HepG2 (cell line): ENCODE results near the gene CPXM1. TPM values are rescaled to one million over a fixed set of nuclear protein-coding genes. Genes with fewer than 3 reads are reported as not detected.

ENCODE experiments used
- ATAC-seq: fragments of 200-7000 bp; cut with Tn5 transposase; 3 replicates; pipeline ENCODE4 v1.9.1; 2020; ENCODE audit warnings: mild to moderate bottlenecking, moderate library complexity
- BruUV-seq: library from RNA; stranded (reverse); fragments of 400-500 nt; replicated peaks from 2 replicates; lab custom pipeline; 2021; lab: Mats Ljungman, UMichigan
- CTCF ChIA-PET: fragments of 300-600 bp; formaldehyde crosslinking; extraction: SDS; loops from one replicate; lab custom pipeline; 2021; ENCODE audit warnings: low total read pairs, inconsistent platforms, low intra/inter-chr PET ratio; lab: Yijun Ruan, JAX
- POLR2A ChIA-PET: fragments of 350-600 bp; sonication (Branson Sonifier 250); formaldehyde crosslinking; loops from one replicate; lab custom pipeline; 2020; ENCODE audit warnings: antibody characterized with exemption, inconsistent platforms; lab: Yijun Ruan, JAX
- DNase-seq: peaks from one replicate; pipeline ENCODE4 v3.0.0-alpha.2; 2015; ENCODE audit warnings: low spot score
- FAIRE-seq: peaks from 3 replicates; lab custom pipeline; 2011; peaks lifted over from hg19 to GRCh38; lab: Jason Lieb, UNC
- H2AFZ ChIP-seq: one replicate; pipeline ENCODE4 v1.6.1; 2011; ENCODE audit warnings: low read length, inconsistent platforms
- H3K27ac ChIP-seq: fragments of 300-600 bp; 3 replicates; pipeline ENCODE4 v1.8.0; 2011; ENCODE audit warnings: mixed run types, mild to moderate bottlenecking, mixed read lengths, low read length, inconsistent platforms; ENCODE audit not compliant: insufficient read depth; ENCODE audit errors: extremely low read length
- H3K27me3 ChIP-seq, 2 experiments: fragments of 200-600 bp in 1 of 2; 2 replicates in 1 of 2; 3 replicates in 1 of 2; pipeline versions ENCODE4 v1.6.0 to v1.8.0; 2011; ENCODE audit warnings: low read length in 2 of 2, mild to moderate bottlenecking in 2 of 2, moderate library complexity in 2 of 2, inconsistent platforms in 1 of 2; ENCODE audit not compliant: insufficient read depth in 2 of 2, control insufficient read depth in 1 of 2
- H3K36me3 ChIP-seq, 2 experiments: fragments of 200-600 bp in 1 of 2; replicated peaks in 1 of 2; 2 replicates in 1 of 2; 3 replicates in 1 of 2; pipeline versions ENCODE4 v1.5.1 to v1.8.0; 2011; ENCODE audit warnings: low read length in 2 of 2, inconsistent platforms in 1 of 2; ENCODE audit not compliant: insufficient read depth in 2 of 2, control insufficient read depth in 1 of 2
- H3K4me1 ChIP-seq: 2 replicates; pipeline ENCODE4 v1.5.1; 2012; ENCODE audit warnings: low read length, inconsistent platforms; ENCODE audit not compliant: insufficient read depth
- H3K4me2 ChIP-seq: 2 replicates; pipeline ENCODE4 v1.6.0; 2011; ENCODE audit warnings: low read depth, low read length, inconsistent platforms
- H3K4me3 ChIP-seq, 3 experiments: fragments of 200-600 bp in 1 of 3; sonication (generic), shearing (Covaris generic) in 1 of 3; replicated peaks in 1 of 3; 2 replicates each; pipeline ENCODE4 v1.5.1; 2011 to 2016; ENCODE audit warnings: low read length in 3 of 3, inconsistent platforms in 2 of 3, low read depth in 2 of 3, mild to moderate bottlenecking in 2 of 3, control low read depth in 1 of 3, mixed read lengths in 1 of 3; ENCODE audit not compliant: insufficient read depth in 1 of 3
- H3K79me2 ChIP-seq: one replicate; pipeline ENCODE4 v1.6.1; 2011; ENCODE audit warnings: low read length, inconsistent platforms; ENCODE audit not compliant: insufficient read depth
- H3K9ac ChIP-seq: 2 replicates; pipeline ENCODE4 v1.6.0; 2011; ENCODE audit warnings: mild to moderate bottlenecking, low read depth, low read length, inconsistent platforms; ENCODE audit not compliant: insufficient read depth
- H3K9me3 ChIP-seq: 2 replicates; pipeline ENCODE4 v1.5.1; 2012; ENCODE audit warnings: mild to moderate bottlenecking, low read length
- H4K20me1 ChIP-seq: 2 replicates; pipeline ENCODE4 v1.6.0; 2011; ENCODE audit warnings: inconsistent platforms, mild to moderate bottlenecking, low read length, moderate library complexity; ENCODE audit not compliant: insufficient read depth
- ZNF777 ChIP-seq: sonication (generic); formaldehyde crosslinking; IDR thresholded peaks from 2 replicates; pipeline ENCODE4 v1.4.0; 2020; ENCODE audit warnings: missing genetic modification reagents
- WGBS: methylation state at CpG from one replicate; pipeline ENCODE4 v1.1.6; 2017; ENCODE audit warnings: low lambda C conversion rate; 5-methylcytosine and 5-hydroxymethylcytosine counted together
- in situ Hi-C: cut with HindIII; loops from 2 replicates; pipeline ENCODE4 v1.10.0; 2017; ENCODE audit warnings: low pct_unique_long_range_greater_than_20kb; ENCODE audit not compliant: extremely low pct_ligation_motif_present
- intact Hi-C: fragments of 100-400 bp; cut with micrococcal nuclease; formaldehyde crosslinking; loops from one replicate; pipeline ENCODE4 v1.10.0; 2022; ENCODE audit not compliant: unreplicated experiment
- polyA plus RNA-seq, 8 experiments: library from polyadenylated mRNA; depleted of rRNA in 3 of 8; stranded (reverse) in 7 of 8; unstranded in 1 of 8; fragments of >200 nt; fragmentation: Illumina TruSeq in 4 of 8; extraction: Trizol in 4 of 8; gene quantifications; 2 replicates each; pipeline versions ENCODE4 v1.2.1 to v1.2.3, GENCODE V29; 2011 to 2016; ENCODE audit warnings: low read depth in 4 of 8, missing spikeins in 1 of 8, mixed read lengths in 1 of 8; ENCODE audit not compliant: insufficient read depth in 1 of 8
- total RNA-seq, 5 experiments: library from RNA; depleted of rRNA; stranded (reverse); fragments of >200 nt; fragmentation: Illumina TruSeq; extraction: Trizol; gene quantifications; 2 replicates each; pipeline ENCODE4 v1.2.3, GENCODE V29; 2016; ENCODE audit warnings: low read depth in 1 of 5
- TF ChIP-seq, protein P1 (sequence below): sonication (generic); formaldehyde crosslinking; IDR thresholded peaks from 2 replicates; pipeline ENCODE4 v1.4.0; 2020; ENCODE audit warnings: mild to moderate bottlenecking, missing genetic modification reagents
- TF ChIP-seq, protein P2 (sequence below): sonication (generic); formaldehyde crosslinking; IDR thresholded peaks from 2 replicates; pipeline ENCODE4 v1.5.1; 2020; ENCODE audit warnings: mild to moderate bottlenecking, missing genetic modification reagents, moderate library complexity
- TF ChIP-seq, protein P3 (sequence below): sonication (generic); formaldehyde crosslinking; IDR thresholded peaks from 2 replicates; pipeline ENCODE4 v1.5.0; 2020; ENCODE audit warnings: missing genetic modification reagents
- TF ChIP-seq, protein P4 (sequence below): sonication (generic); formaldehyde crosslinking; IDR thresholded peaks from 2 replicates; pipeline ENCODE4 v1.8.0; 2022; ENCODE audit warnings: missing genetic modification reagents, mild to moderate bottlenecking, moderate library complexity, borderline replicate concordance

CPXM1 gene
- total and polyA plus RNA-seq, 2 of the 13 experiments (the other 11 are each of a cell fraction or from before 2014, with no cell fraction given) = 0.07 TPM; not detected in 1

- CTCF ChIA-PET = no interaction called here
- POLR2A ChIA-PET = no interaction called here
- Histone ChIP-seq H3K27ac (no peak overlapping the region), H2AFZ (no peak overlapping the region), H3K4me3 (peak overlapping the region in 1 of 3 experiments; percentile 30; a peak in 1 of 6 replicates), H3K9me3 (no peaks in the 10 kb centered on the region), H3K4me1 (peaks cover 13% of the 10 kb centered on the region; the same call in 1 of the 2 replicates), H3K36me3 (no peaks in the 10 kb centered on the region), H3K4me2 (peak overlapping the region; percentile 41; the same call in 1 of the 2 replicates), H3K27me3 (peaks cover 7 to 57% of the 10 kb centered on the region in 2 experiments; a peak in 4 of 5 replicates), H4K20me1 (no peaks in the 10 kb centered on the region), H3K79me2 (no peaks in the 10 kb centered on the region), H3K9ac (no peak overlapping the region)
- no peak for FAIRE-seq
- WGBS = 40% methylated on average over 60 of the region's 68 CpGs
- BruUV-seq = no TSS peak
- intact Hi-C loops (no loop called here), in situ Hi-C loops (no loop called here)
- TF ChIP-seq, protein P1, sequence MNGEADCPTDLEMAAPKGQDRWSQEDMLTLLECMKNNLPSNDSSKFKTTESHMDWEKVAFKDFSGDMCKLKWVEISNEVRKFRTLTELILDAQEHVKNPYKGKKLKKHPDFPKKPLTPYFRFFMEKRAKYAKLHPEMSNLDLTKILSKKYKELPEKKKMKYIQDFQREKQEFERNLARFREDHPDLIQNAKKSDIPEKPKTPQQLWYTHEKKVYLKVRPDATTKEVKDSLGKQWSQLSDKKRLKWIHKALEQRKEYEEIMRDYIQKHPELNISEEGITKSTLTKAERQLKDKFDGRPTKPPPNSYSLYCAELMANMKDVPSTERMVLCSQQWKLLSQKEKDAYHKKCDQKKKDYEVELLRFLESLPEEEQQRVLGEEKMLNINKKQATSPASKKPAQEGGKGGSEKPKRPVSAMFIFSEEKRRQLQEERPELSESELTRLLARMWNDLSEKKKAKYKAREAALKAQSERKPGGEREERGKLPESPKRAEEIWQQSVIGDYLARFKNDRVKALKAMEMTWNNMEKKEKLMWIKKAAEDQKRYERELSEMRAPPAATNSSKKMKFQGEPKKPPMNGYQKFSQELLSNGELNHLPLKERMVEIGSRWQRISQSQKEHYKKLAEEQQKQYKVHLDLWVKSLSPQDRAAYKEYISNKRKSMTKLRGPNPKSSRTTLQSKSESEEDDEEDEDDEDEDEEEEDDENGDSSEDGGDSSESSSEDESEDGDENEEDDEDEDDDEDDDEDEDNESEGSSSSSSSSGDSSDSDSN = peak; percentile 2; the same call in 1 of the 2 replicates
- TF ChIP-seq, protein P2, sequence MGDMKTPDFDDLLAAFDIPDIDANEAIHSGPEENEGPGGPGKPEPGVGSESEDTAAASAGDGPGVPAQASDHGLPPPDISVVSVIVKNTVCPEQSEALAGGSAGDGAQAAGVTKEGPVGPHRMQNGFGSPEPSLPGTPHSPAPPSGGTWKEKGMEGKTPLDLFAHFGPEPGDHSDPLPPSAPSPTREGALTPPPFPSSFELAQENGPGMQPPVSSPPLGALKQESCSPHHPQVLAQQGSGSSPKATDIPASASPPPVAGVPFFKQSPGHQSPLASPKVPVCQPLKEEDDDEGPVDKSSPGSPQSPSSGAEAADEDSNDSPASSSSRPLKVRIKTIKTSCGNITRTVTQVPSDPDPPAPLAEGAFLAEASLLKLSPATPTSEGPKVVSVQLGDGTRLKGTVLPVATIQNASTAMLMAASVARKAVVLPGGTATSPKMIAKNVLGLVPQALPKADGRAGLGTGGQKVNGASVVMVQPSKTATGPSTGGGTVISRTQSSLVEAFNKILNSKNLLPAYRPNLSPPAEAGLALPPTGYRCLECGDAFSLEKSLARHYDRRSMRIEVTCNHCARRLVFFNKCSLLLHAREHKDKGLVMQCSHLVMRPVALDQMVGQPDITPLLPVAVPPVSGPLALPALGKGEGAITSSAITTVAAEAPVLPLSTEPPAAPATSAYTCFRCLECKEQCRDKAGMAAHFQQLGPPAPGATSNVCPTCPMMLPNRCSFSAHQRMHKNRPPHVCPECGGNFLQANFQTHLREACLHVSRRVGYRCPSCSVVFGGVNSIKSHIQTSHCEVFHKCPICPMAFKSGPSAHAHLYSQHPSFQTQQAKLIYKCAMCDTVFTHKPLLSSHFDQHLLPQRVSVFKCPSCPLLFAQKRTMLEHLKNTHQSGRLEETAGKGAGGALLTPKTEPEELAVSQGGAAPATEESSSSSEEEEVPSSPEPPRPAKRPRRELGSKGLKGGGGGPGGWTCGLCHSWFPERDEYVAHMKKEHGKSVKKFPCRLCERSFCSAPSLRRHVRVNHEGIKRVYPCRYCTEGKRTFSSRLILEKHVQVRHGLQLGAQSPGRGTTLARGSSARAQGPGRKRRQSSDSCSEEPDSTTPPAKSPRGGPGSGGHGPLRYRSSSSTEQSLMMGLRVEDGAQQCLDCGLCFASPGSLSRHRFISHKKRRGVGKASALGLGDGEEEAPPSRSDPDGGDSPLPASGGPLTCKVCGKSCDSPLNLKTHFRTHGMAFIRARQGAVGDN (CRISPR knock-in tag) = peak; percentile 24; the same call in 1 of the 2 replicates
- TF ChIP-seq, protein P3, sequence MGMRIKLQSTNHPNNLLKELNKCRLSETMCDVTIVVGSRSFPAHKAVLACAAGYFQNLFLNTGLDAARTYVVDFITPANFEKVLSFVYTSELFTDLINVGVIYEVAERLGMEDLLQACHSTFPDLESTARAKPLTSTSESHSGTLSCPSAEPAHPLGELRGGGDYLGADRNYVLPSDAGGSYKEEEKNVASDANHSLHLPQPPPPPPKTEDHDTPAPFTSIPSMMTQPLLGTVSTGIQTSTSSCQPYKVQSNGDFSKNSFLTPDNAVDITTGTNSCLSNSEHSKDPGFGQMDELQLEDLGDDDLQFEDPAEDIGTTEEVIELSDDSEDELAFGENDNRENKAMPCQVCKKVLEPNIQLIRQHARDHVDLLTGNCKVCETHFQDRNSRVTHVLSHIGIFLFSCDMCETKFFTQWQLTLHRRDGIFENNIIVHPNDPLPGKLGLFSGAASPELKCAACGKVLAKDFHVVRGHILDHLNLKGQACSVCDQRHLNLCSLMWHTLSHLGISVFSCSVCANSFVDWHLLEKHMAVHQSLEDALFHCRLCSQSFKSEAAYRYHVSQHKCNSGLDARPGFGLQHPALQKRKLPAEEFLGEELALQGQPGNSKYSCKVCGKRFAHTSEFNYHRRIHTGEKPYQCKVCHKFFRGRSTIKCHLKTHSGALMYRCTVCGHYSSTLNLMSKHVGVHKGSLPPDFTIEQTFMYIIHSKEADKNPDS = no peak
- TF ChIP-seq, protein P4, sequence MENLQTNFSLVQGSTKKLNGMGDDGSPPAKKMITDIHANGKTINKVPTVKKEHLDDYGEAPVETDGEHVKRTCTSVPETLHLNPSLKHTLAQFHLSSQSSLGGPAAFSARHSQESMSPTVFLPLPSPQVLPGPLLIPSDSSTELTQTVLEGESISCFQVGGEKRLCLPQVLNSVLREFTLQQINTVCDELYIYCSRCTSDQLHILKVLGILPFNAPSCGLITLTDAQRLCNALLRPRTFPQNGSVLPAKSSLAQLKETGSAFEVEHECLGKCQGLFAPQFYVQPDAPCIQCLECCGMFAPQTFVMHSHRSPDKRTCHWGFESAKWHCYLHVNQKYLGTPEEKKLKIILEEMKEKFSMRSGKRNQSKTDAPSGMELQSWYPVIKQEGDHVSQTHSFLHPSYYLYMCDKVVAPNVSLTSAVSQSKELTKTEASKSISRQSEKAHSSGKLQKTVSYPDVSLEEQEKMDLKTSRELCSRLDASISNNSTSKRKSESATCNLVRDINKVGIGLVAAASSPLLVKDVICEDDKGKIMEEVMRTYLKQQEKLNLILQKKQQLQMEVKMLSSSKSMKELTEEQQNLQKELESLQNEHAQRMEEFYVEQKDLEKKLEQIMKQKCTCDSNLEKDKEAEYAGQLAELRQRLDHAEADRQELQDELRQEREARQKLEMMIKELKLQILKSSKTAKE (CRISPR knock-in tag) = 0 out of 2 replicates have a peak, but pooled peaks have one; percentile 23
- TF ChIP-seq ZNF777 = peak; percentile 35; the same call in 1 of the 2 replicates
- DNase-seq = no peak
- peak; percentile 36 for ATAC-seq
Observed at GRCh38 chr20:2820896-2821869, 20.8 kb upstream of the CPXM1 start.
